Daoy (cell line): ENCODE data around the gene MAD1L1. TPM values are rescaled to one million over a fixed set of nuclear protein-coding genes. Genes with fewer than 3 reads are reported as not detected.

Experiments
- DNase-seq: peaks from one replicate; pipeline ENCODE4 v3.0.0-alpha.2; 2015; ENCODE audit warnings: low read depth
- total RNA-seq: library from RNA; depleted of rRNA; stranded (reverse); fragments of >200 nt; shearing (Covaris generic); gene quantifications from 2 replicates; pipeline ENCODE4 v1.2.3, GENCODE V29; 2014

MAD1L1 gene
- total RNA-seq, 1 experiment from 2014 or later = 103 TPM

DNA sequence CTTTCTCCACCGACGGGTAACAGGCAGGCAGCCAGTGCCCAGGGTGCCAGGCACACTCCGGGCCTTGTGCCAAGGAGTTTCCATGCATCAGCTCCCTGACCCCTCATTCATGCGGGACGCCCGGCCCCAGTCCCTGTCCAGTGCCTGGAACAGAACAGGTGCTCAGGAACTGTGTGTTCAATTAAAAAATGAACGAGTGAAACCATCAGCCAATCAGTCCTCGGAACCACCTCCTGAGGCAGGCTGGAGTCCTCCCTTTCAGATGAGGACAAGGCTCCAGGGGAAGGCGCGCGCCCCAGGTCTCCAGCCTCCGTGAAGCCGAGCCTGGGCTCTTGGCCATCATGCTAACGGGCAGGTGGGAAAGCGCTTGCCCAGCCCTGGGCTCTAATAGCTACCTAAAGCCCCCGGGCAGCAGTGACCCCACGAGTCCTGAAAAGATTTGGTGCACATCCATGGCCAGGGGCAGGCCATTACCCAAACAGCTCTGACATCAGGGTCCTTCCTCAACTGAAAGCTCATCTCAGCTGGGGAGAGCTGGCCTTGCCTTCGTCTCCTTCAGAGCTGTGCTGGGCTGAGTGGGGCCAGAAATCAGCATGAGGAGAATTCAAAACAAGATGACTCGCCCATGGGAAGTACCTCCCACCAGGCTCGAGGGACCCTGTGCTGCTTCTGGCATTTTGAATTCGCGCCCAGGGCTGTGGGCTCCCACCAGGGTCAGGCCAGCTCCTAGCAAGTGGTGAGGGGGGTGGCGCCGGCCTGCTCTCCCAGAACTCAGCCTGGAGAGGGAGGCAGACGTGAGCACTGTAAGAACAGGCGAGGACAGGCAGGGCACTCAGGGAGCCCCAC lies 200.5 kb downstream of the MAD1L1 start:
- DNase-seq = peak; percentile 21

- no peak for DNase-seq
Measured at GRCh38 chr7:2031451-2031845, 201.3 kb downstream of the MAD1L1 start.

DNA sequence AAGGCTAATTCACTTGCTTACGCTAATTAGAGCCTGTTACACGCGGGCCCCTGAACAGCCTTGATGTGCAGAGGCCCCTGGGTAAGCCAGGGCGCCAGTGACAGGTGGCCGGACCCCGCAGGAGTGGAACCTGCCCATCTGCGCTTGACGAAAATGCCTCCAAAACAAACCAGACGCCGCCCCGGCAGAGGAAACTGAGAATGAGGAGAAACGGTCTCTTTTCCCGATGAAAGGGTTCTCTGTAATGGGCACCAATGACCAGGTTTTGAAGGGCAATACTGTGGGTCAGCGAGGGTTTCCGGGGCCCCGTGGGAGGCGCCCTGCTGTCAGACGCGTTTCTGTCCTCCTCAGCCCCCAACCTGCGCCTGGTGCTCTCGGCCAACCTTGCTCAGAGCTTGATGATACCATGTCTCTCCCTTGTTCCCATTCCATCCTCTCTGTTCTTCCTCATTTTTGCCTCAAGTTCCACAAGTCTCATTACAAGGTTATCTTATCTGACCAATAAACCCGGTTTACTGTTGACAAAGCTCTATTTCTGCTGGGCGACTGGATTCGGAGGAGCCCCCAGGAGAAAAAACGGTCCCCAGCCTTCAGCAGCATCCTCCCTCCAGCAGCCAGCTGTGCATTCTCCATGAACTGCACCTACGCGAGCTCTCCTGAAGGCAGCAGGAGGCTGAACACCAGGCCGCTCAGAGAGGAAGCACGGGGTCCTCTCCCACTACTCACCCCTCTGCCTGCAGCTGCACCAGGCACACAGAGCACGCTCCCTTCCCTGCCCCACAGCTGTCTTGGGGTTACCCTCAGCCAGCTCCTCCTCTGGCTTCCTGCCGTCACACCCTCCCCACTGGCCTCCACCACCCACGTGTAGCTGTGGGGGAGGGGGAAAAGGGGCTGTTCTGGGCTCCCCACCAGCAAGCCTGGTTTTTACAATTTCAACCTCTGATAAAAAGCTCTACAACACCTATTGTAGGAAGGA lies 202.0 kb downstream of the MAD1L1 start:
- no peak for DNase-seq

- no peak for DNase-seq
Measured at GRCh38 chr7:2029936-2030335, 202.8 kb downstream of the MAD1L1 start.

DNA sequence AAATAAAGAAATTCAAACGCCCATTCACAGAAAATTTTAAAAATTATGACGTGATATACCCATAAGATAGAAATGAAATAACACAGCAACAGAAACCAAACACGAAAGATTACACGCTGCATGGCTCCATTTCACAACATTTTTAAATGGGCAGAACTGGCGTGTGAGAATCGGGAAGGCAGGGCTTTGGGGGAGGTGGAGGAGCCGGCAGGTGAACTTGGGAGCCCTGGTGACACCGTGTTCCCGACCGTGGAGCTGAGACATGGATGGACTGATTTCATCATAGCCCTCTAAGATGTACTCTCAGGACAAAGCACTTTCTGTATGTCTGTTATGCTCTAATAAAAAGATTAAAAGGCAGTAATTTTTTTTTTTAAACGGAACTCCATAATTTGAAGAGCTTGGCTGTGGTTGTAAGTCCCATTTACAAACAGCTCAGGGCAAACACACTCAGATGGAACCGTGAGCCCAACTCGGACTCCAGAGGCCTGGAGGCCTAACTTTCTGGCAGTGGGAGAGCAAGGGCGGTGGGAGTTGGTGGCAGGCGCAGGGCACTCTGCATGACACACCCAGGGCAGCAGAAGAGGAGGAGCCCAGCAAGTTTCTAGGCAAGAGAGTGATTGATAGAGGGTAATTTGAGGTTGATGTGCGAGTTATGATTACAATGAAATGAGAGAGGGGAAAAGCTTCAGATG lies 203.4 kb downstream of the MAD1L1 start:
- DNase-seq = no peak

DNA sequence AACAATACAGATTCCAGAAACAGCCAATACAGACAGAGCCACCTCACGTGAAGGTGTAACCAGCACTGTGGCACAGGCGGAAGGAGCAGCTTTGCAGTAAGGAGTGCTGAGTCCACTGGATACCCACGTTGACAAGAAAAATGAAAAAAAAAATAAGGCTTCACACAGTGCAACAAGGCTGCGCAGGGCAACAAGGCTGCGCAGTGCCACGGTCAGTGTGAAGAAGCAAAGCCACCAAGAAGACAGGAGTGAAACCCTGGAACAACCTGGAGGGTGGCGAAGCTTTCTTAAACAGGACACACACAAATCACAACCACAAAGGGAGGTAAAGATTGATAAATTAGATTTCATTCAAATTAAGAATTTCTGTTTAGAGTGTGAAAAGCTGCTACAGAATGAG lies 204.0 kb downstream of the MAD1L1 start:
- DNase-seq = no peak

DNA sequence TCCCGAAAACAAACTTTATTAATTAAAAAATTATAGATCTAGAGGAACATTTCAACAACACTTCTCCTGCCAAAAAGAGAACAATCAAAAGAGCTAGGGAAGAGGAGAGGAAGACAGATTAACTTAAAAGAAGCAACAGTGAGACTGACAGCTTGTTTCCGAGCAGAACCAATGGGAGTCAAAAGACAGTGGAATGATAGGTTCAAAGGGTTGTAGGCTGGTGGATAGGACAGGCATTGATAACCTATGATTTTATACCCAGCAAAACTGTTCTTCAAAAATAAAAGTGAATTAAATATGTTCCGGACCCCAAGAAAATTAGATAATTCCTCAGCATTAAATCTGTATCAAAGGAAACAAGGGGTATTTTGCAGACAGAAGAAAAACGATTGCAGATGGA lies 207.6 kb downstream of the MAD1L1 start:
- DNase-seq = no peak

- DNase-seq = no peak
Measured at GRCh38 chr7:2024567-2024918, 208.2 kb downstream of the MAD1L1 start.

DNA sequence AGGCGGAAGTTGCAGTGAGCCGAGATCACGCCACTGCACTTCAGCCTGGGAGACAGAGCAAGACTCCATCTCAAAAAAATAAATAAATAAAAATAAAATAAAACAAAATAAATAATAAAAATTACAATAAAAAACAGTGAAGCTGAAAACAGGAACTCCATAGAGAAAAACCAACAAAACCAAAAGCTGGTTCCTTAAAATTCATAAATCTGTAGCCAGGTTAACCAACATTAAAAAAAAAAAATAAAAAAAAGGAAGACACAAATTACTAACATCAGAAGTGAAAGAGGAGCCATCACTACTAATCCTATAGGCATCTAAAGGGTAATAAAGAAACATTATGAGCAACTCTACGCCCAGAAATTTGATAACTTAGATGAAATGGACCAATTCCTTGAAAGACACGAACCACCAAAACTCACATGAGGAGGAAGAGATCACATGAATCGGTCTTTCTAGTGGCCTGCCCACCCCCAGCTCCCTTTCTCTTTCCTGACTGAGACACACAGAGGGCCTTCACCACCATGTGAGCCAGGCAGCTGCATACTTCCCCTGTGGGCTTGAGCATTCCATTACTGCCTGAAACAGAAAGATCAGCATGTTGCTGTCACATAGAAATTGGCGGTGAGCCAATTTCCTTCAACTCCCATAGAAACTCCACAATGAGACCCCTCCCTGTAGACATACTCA lies 208.7 kb downstream of the MAD1L1 start:
- DNase-seq = no peak

- no peak for DNase-seq
Measured at GRCh38 chr7:2022737-2023250, 210.0 kb downstream of the MAD1L1 start.

GRCh38 chr7:2022021-2022409 lies 210.7 kb downstream of the MAD1L1 start:
- no peak for DNase-seq

DNA sequence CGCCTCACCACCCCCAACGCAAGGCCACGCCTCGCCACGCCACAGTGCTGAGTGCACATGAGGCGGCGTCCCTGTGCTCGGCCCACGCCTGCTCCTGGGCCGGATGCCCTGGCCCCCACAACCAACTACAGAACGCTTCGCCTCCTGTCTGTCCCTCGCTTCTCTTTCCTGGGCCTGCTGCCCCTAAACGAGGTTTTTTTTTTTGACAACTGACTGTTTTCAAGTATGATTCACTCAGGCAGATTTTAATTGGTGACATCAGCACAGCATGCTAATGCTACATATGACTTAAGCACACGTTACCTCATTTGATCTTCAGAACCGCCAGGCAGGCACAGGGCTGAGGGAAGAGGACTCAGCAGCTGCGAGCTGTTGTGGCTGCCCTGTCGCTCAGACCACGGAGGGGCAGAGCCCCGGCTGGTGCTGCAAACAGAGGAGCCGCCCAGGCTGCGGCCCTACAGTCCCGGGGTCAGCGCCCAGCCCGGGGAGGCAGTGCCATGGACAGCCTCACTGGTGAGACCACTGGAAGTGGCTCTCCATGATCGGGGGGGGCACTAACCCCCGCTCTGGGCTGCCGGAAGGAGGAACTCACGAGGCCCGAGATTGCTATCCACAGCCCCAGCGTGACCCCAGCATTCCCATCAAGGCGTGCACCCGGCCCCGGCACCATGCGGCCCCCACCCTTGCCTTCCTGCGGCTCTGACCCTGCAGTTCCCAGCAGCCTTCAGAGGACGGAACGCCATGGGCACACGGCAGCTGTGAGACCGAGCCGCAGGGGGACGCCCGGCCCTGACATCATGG lies 212.8 kb downstream of the MAD1L1 start:
- DNase-seq = peak; percentile 84

- no peak for DNase-seq
Measured at GRCh38 chr7:2019461-2019710, 213.4 kb downstream of the MAD1L1 start.

- peak; percentile 82 for DNase-seq
Measured at GRCh38 chr7:2018569-2019460, 213.9 kb downstream of the MAD1L1 start.

- DNase-seq = no peak
Measured at GRCh38 chr7:2017914-2018568, 214.7 kb downstream of the MAD1L1 start.

- no peak for DNase-seq
Measured at GRCh38 chr7:2017481-2017891, 215.3 kb downstream of the MAD1L1 start.

DNA sequence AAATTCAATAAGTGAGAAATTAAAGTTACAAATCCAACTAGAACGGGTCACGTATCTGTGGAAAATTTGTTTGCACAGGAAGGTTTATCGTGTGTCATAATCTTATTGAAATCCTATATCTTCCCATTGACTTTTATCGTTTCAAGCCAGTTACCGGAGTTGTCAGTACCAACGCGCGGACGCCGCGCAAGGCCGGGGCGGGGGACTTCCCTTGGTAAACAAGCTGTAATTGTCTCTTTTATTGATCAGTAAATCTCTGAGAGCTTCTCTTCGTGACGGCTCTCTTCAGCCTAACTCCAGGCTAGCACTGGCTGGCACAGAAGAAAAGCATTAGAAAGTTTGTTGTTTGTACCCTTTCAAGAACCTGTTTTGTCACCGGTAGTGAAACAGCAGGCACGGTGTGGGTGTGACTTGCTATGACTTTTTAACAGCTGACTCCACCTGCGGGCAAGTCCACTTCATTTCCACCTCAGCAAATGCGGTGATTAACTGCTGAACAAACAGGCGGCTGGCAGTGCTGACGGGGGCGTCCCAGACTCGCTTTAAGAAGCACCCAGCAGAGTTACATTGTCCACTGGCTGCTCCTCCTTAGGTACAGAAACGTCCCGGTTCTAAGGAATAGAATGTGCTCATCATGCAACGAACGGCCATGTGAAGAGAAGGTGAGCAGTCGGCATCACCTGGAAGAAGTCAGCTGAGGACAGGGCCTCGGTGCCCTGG lies 215.8 kb downstream of the MAD1L1 start:
- no peak for DNase-seq

DNA sequence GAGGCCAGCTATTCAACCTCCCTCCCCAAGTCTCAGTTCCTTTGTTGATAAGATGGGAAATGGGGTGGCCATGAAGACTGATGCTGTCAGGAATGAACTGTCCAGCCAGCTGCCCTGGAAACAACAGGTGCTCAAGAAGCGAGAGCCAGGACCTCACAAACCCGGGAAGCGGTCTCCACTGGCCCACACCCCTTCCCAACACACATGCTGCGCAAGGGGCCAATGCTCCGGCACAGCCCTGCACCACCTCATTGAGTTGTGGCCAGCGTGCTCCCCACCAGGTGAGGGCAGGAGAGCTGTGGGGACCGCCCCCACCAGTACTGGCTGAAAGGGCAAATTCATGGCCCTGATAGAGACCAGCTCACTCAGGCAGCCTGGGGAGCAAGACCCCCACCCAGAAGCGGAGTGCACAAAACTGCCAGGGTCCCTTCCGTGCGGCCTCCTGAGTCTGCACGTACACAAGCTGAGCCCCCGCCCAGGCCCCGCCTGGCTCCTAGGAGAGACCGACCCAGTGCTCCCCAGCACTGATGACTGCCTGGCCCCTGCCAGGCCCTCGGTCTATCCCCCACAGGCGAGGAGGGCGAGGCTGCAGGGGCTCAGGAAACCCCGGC lies 216.6 kb downstream of the MAD1L1 start:
- no peak for DNase-seq
